IMR-90 (cell line): ENCODE results near the gene CELA1. TPM values are rescaled to one million over a fixed set of nuclear protein-coding genes. Genes with fewer than 3 reads are reported as not detected.

ENCODE experiments used
- ATAC-seq: fragments of 200-7000 bp; cut with Tn5 transposase; 2 replicates; pipeline ENCODE4 v1.9.1; 2020; ENCODE audit warnings: low read depth, mild to moderate bottlenecking, moderate library complexity
- BruUV-seq: library from RNA; stranded (reverse); fragments of 400-500 nt; replicated peaks from 2 replicates; lab custom pipeline; 2021; lab: Mats Ljungman, UMichigan
- CTCF ChIA-PET: fragments of 300-600 bp; formaldehyde crosslinking; extraction: SDS; loops from one replicate; lab custom pipeline; 2021; ENCODE audit warnings: antibody characterized with exemption; lab: Yijun Ruan, JAX
- POLR2A ChIA-PET: fragments of 300-600 bp; sonication (Branson Sonifier 250); formaldehyde crosslinking; loops from one replicate; lab custom pipeline; 2022; ENCODE audit warnings: antibody characterized with exemption; ENCODE audit not compliant: unreplicated experiment; lab: Charles Lee
- DNase-seq: peaks from one replicate; pipeline ENCODE4 v3.0.0; 2013
- H2AFZ ChIP-seq: replicated peaks from 2 replicates; pipeline ENCODE3; 2013; ENCODE audit warnings: low read length, mild to moderate bottlenecking; ENCODE audit not compliant: poor library complexity
- H2AK5ac ChIP-seq: 2 replicates; pipeline ENCODE4 v1.6.1; 2013; ENCODE audit warnings: low read depth, low read length, inconsistent platforms
- H2AK9ac ChIP-seq: replicated peaks from 2 replicates; pipeline ENCODE3; 2013; ENCODE audit warnings: mild to moderate bottlenecking, low read depth, low read length, moderate library complexity; ENCODE audit not compliant: poor library complexity
- H2BK120ac ChIP-seq: 2 replicates; pipeline ENCODE4 v1.6.1; 2013; ENCODE audit warnings: low read depth, low read length, inconsistent platforms
- H2BK15ac ChIP-seq: 3 replicates; pipeline ENCODE4 v1.6.1; 2013; ENCODE audit warnings: low read depth, low read length, inconsistent platforms
- H2BK20ac ChIP-seq: 2 replicates; pipeline ENCODE4 v1.6.1; 2013; ENCODE audit warnings: low read depth, mild to moderate bottlenecking, inconsistent platforms, low read length, moderate library complexity
- H2BK5ac ChIP-seq: 2 replicates; pipeline ENCODE4 v1.6.1; 2013; ENCODE audit warnings: mild to moderate bottlenecking, low read depth, low read length, inconsistent platforms; ENCODE audit not compliant: poor library complexity, severe bottlenecking
- H3K14ac ChIP-seq: replicated peaks from 2 replicates; pipeline ENCODE4 v1.6.1; 2013; ENCODE audit warnings: low read depth, low read length, inconsistent platforms
- H3K18ac ChIP-seq: 2 replicates; pipeline ENCODE4 v1.6.1; 2013; ENCODE audit warnings: low read depth, low read length, control low read depth
- H3K23ac ChIP-seq: 2 replicates; pipeline ENCODE4 v1.6.1; 2013; ENCODE audit warnings: low read depth, low read length, inconsistent platforms
- H3K27ac ChIP-seq: 2 replicates; pipeline ENCODE4 v1.5.1; 2013; ENCODE audit warnings: mild to moderate bottlenecking, control low read depth, low read length; ENCODE audit not compliant: insufficient read depth
- H3K27me3 ChIP-seq: 2 replicates; pipeline ENCODE4 v1.6.1; 2013; ENCODE audit warnings: low read length; ENCODE audit not compliant: control insufficient read depth, insufficient read depth
- H3K36me3 ChIP-seq: 2 replicates; pipeline ENCODE4 v1.6.1; 2013; ENCODE audit warnings: low read length, mixed read lengths; ENCODE audit not compliant: control insufficient read depth, insufficient read depth
- H3K4ac ChIP-seq: 2 replicates; pipeline ENCODE4 v1.6.1; 2013; ENCODE audit warnings: low read depth, low read length, inconsistent platforms
- H3K4me1 ChIP-seq: 2 replicates; pipeline ENCODE4 v1.6.1; 2013; ENCODE audit warnings: low read length, mixed read lengths; ENCODE audit not compliant: control insufficient read depth, insufficient read depth
- H3K4me2 ChIP-seq: 2 replicates; pipeline ENCODE4 v1.6.1; 2013; ENCODE audit warnings: low read depth, mild to moderate bottlenecking, control low read depth, low read length, moderate library complexity
- H3K4me3 ChIP-seq: 2 replicates; pipeline ENCODE4 v1.5.1; 2013; ENCODE audit warnings: low read depth, mild to moderate bottlenecking, control low read depth, low read length, moderate library complexity; ENCODE audit not compliant: insufficient read depth
- H3K56ac ChIP-seq: 2 replicates; pipeline ENCODE4 v1.6.1; 2013; ENCODE audit warnings: low read length, inconsistent platforms; ENCODE audit not compliant: insufficient read depth; ENCODE audit errors: extremely low read depth
- H3K79me1 ChIP-seq, 2 experiments: 2 replicates each; pipeline ENCODE4 v1.6.1; 2013; ENCODE audit warnings: low read length in 2 of 2, inconsistent platforms in 1 of 2, low read depth in 1 of 2
- H3K9ac ChIP-seq: 2 replicates; pipeline ENCODE4 v1.6.1; 2013; ENCODE audit warnings: low read depth, low read length, control low read depth
- H3K9me1 ChIP-seq: 2 replicates; pipeline ENCODE4 v1.6.1; 2013; ENCODE audit warnings: low read length, inconsistent platforms; ENCODE audit not compliant: insufficient read depth
- H3K9me3 ChIP-seq: 2 replicates; pipeline ENCODE4 v1.6.1; 2013; ENCODE audit warnings: low read length; ENCODE audit not compliant: control insufficient read depth, insufficient read depth
- H4K20me1 ChIP-seq: 2 replicates; pipeline ENCODE4 v1.6.1; 2013; ENCODE audit warnings: low read length, inconsistent platforms; ENCODE audit not compliant: insufficient read depth
- H4K5ac ChIP-seq: 2 replicates; pipeline ENCODE4 v1.6.1; 2013; ENCODE audit warnings: mild to moderate bottlenecking, low read depth, low read length, control low read depth
- H4K8ac ChIP-seq, 2 experiments: 2 replicates each; pipeline ENCODE4 v1.6.1; 2013; ENCODE audit warnings: low read depth in 2 of 2, low read length in 2 of 2, control low read depth in 1 of 2, inconsistent platforms in 1 of 2
- H4K91ac ChIP-seq: 2 replicates; pipeline ENCODE4 v1.6.1; 2013; ENCODE audit warnings: low read depth, low read length, inconsistent platforms; ENCODE audit not compliant: insufficient read depth
- BHLHE40 ChIP-seq: fragments of 150-350 bp; IDR thresholded peaks from 2 replicates; pipeline ENCODE4 v1.6.1; 2016; ENCODE audit warnings: mild to moderate bottlenecking, low read depth, low read length
- CEBPB ChIP-seq: IDR thresholded peaks from 2 replicates; pipeline ENCODE4 v1.6.1; 2012; ENCODE audit warnings: low read depth, low read length, improper control_type of control experiment
- CHD1 ChIP-seq: IDR thresholded peaks from 2 replicates; pipeline ENCODE4 v1.6.1; 2012; ENCODE audit warnings: low read depth, low read length, improper control_type of control experiment
- FOS ChIP-seq: fragments of 150-350 bp; IDR thresholded peaks from 2 replicates; pipeline ENCODE4 v1.6.1; 2016; ENCODE audit warnings: low read depth, low read length
- MAFK ChIP-seq: IDR thresholded peaks from 2 replicates; pipeline ENCODE4 v1.6.1; 2012; ENCODE audit warnings: low read depth, low read length, improper control_type of control experiment
- MXI1 ChIP-seq: IDR thresholded peaks from 2 replicates; pipeline ENCODE4 v1.6.1; 2012; ENCODE audit warnings: low read depth, mild to moderate bottlenecking, low read length, moderate library complexity, borderline replicate concordance
- NFE2L2 ChIP-seq: fragments of 150-350 bp; IDR thresholded peaks from 2 replicates; pipeline ENCODE4 v1.6.1; 2016; ENCODE audit warnings: low read depth, mild to moderate bottlenecking, low read length
- POLR2A ChIP-seq: IDR thresholded peaks from 2 replicates; pipeline ENCODE4 v1.6.1; 2012; ENCODE audit warnings: mild to moderate bottlenecking, low read depth, low read length
- RAD21 ChIP-seq: IDR thresholded peaks from 2 replicates; pipeline ENCODE4 v1.6.1; 2012; ENCODE audit warnings: low read length, improper control_type of control experiment
- RCOR1 ChIP-seq: IDR thresholded peaks from 2 replicates; pipeline ENCODE4 v1.6.1; 2012; ENCODE audit warnings: mild to moderate bottlenecking, low read length, improper control_type of control experiment; ENCODE audit not compliant: insufficient replicate concordance
- RFX5 ChIP-seq: IDR thresholded peaks from 2 replicates; pipeline ENCODE4 v1.8.0; 2012; ENCODE audit warnings: low read depth, mild to moderate bottlenecking, low read length, moderate library complexity
- SMC3 ChIP-seq: fragments of 150-350 bp; IDR thresholded peaks from 2 replicates; pipeline ENCODE4 v1.6.1; 2016; ENCODE audit warnings: low read depth, mild to moderate bottlenecking, antibody characterized with exemption, low read length, moderate library complexity
- WGBS, 2 experiments: methylation state at CpG; one replicate each; pipeline versions ENCODE4 v1.1.5 to v1.1.7; 2013; ENCODE audit warnings: missing lambda C conversion rate in 2 of 2; ENCODE audit not compliant: insufficient read length in 1 of 2; ENCODE audit errors: extremely low coverage in 2 of 2; 5-methylcytosine and 5-hydroxymethylcytosine counted together
- dilution Hi-C: fragments of 300-500 bp; cut with HindIII; formaldehyde crosslinking; loops from one replicate; pipeline ENCODE4 v1.14.3; 2018; ENCODE audit warnings: low sequenced_read_pairs; ENCODE audit not compliant: unreplicated experiment
- in situ Hi-C: fragments of 300-500 bp; cut with MboI; formaldehyde crosslinking; loops from 3 replicates; pipeline ENCODE4 v1.14.3; 2019; ENCODE audit warnings: low sequenced_read_pairs, inconsistent platforms, mixed read lengths
- intact Hi-C: fragments of 100-400 bp; cut with micrococcal nuclease; formaldehyde crosslinking; loops from 2 replicates; pipeline ENCODE4 v1.10.0; 2022
- polyA plus RNA-seq, 3 experiments: library from polyadenylated mRNA; depleted of rRNA; stranded (reverse); fragments of >200 nt; gene quantifications; 2 replicates each; pipeline ENCODE4 v1.2.3, GENCODE V29; 2012; ENCODE audit warnings: low replicate concordance in 1 of 3
- total RNA-seq: library from RNA; depleted of rRNA; stranded (reverse); fragments of >200 nt; gene quantifications from 2 replicates; pipeline ENCODE4 v1.2.3, GENCODE V29; 2012
- TF ChIP-seq, protein P1 (sequence below): conservative IDR thresholded peaks from 2 replicates; pipeline ENCODE4 v1.5.1; 2012; ENCODE audit warnings: mild to moderate bottlenecking, low read depth, low read length, improper control_type of control experiment
- TF ChIP-seq, protein P2 (sequence below): fragments of 150-350 bp; IDR thresholded peaks from 2 replicates; pipeline ENCODE4 v1.6.1; 2016; ENCODE audit warnings: low read depth, mild to moderate bottlenecking, low read length, moderate library complexity, borderline replicate concordance
- TF ChIP-seq, protein P3 (sequence below): fragments of 150-350 bp; IDR thresholded peaks from 2 replicates; pipeline ENCODE4 v1.6.1; 2017; ENCODE audit warnings: mild to moderate bottlenecking, antibody characterized with exemption, low read length, low read depth

CELA1 gene
- total and polyA plus RNA-seq, 2 of the 4 experiments (the other 2 are of a cell fraction), result not detected

DNA sequence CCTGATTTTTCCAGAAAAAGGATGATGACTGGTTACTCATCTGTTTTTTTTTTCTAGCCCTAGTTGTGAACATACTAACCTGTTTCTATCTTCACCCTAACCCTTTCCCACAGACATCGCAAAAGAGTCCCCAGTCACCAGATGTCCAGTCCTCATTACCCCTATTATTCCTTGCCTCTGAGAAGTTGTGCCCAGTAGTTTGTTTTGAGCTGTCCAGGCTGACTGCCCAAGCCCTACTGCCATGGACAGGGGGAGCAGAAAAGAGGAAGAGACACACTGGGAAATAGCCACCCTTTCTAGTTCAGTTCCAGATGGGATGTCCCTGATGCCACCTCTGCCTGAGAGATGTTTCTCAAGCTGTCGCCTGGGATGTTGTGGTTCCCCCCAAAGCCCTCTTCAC is 13.8 kb upstream of the CELA1 start:
- Histone ChIP-seq H3K36me3 (0 out of 2 replicates have a peak, but pooled peaks cover 1% of the 10 kb centered on the region), H2AFZ (no peak overlapping the region), H2AK9ac (no peak overlapping the region), H3K9ac (no peak overlapping the region), H2BK120ac (no peak overlapping the region), H4K8ac (no peak overlapping the region), H3K27me3 (peaks cover 3% of the 10 kb centered on the region; the same call in 1 of the 2 replicates), H3K27ac (no peak overlapping the region), H4K91ac (no peak overlapping the region), H3K4ac (no peak overlapping the region), H2BK20ac (no peak overlapping the region), H3K4me2 (no peak overlapping the region), H4K20me1 (no peaks in the 10 kb centered on the region), H2BK15ac (no peak overlapping the region), H4K5ac (no peak overlapping the region), H3K9me3 (no peaks in the 10 kb centered on the region), H3K4me1 (peaks cover 2% of the 10 kb centered on the region), H3K4me3 (no peak overlapping the region), H3K9me1 (peaks cover 12% of the 10 kb centered on the region; the same call in 1 of the 2 replicates), H3K79me1 (no peaks in the 10 kb centered on the region), H3K23ac (no peak overlapping the region), H3K14ac (no peak overlapping the region), H3K56ac (no peak overlapping the region), H2AK5ac (no peak overlapping the region), H3K18ac (no peak overlapping the region), H2BK5ac (no peak overlapping the region)
- DNase-seq, result no peak
- WGBS, 2 experiments, result no CpG with 5 or more reads among the region's 2 CpGs
- TF ChIP-seq SMC3 (no peak), FOS (no peak), RFX5 (no peak), RCOR1 (no peak), MXI1 (no peak), POLR2A (no peak), CHD1 (no peak), BHLHE40 (no peak), MAFK (no peak), NFE2L2 (no peak), RAD21 (no peak), CEBPB (no peak)
- TF ChIP-seq, protein P1, sequence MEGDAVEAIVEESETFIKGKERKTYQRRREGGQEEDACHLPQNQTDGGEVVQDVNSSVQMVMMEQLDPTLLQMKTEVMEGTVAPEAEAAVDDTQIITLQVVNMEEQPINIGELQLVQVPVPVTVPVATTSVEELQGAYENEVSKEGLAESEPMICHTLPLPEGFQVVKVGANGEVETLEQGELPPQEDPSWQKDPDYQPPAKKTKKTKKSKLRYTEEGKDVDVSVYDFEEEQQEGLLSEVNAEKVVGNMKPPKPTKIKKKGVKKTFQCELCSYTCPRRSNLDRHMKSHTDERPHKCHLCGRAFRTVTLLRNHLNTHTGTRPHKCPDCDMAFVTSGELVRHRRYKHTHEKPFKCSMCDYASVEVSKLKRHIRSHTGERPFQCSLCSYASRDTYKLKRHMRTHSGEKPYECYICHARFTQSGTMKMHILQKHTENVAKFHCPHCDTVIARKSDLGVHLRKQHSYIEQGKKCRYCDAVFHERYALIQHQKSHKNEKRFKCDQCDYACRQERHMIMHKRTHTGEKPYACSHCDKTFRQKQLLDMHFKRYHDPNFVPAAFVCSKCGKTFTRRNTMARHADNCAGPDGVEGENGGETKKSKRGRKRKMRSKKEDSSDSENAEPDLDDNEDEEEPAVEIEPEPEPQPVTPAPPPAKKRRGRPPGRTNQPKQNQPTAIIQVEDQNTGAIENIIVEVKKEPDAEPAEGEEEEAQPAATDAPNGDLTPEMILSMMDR, result no peak
- TF ChIP-seq, protein P2, sequence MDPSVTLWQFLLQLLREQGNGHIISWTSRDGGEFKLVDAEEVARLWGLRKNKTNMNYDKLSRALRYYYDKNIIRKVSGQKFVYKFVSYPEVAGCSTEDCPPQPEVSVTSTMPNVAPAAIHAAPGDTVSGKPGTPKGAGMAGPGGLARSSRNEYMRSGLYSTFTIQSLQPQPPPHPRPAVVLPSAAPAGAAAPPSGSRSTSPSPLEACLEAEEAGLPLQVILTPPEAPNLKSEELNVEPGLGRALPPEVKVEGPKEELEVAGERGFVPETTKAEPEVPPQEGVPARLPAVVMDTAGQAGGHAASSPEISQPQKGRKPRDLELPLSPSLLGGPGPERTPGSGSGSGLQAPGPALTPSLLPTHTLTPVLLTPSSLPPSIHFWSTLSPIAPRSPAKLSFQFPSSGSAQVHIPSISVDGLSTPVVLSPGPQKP, result no peak
- TF ChIP-seq, protein P3, sequence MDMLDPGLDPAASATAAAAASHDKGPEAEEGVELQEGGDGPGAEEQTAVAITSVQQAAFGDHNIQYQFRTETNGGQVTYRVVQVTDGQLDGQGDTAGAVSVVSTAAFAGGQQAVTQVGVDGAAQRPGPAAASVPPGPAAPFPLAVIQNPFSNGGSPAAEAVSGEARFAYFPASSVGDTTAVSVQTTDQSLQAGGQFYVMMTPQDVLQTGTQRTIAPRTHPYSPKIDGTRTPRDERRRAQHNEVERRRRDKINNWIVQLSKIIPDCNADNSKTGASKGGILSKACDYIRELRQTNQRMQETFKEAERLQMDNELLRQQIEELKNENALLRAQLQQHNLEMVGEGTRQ, result no peak
- POLR2A ChIA-PET, result no interaction called here
- BruUV-seq, result no TSS peak
- in situ Hi-C loops, result loop anchor here (25.0 kb wide), 1 partner anchor 848 kb away; the partner anchor contains the start of gene DIP2B
- dilution Hi-C loops, result no loop called here
- intact Hi-C loops, result no loop called here
- no peak for ATAC-seq
- CTCF ChIA-PET, result interaction anchor here (0.8 kb wide), 1 partner anchor 464 kb away, joined by 3 read pairs; no protein-coding TSS in a partner anchor
